H1 (cell line): Measurements from ENCODE around the gene RAPGEF5. TPM values are rescaled to one million over a fixed set of nuclear protein-coding genes. Genes with fewer than 3 reads are reported as not detected.
A peak's percentile ranks its signal among the peaks of the same experiment; 100 is the strongest.

ENCODE experiments used
- CTCF ChIA-PET: fragments of 300-600 bp; sonication (Branson Sonifier 250); formaldehyde crosslinking; loops from one replicate; lab custom pipeline; 2021; ENCODE audit not compliant: partially characterized antibody; lab: Charles Lee
- POLR2A ChIA-PET: fragments of 300-600 bp; sonication (Branson Sonifier 250); formaldehyde crosslinking; loops from one replicate; lab custom pipeline; 2021; ENCODE audit warnings: inconsistent platforms; ENCODE audit not compliant: partially characterized antibody; lab: Charles Lee
- DNase-seq, 2 experiments: peaks; one replicate each; pipeline versions ENCODE4 v3.0.0 to v3.0.0-alpha.2; 2010 to 2022; ENCODE audit warnings: low spot score in 2 of 2, low read depth in 1 of 2, mixed read lengths in 1 of 2
- FAIRE-seq: peaks from 2 replicates; lab custom pipeline; 2011; peaks lifted over from hg19 to GRCh38; lab: Jason Lieb, UNC
- H2AFZ ChIP-seq: 2 replicates; pipeline ENCODE4 v1.8.1; 2012; ENCODE audit warnings: low read length, inconsistent platforms
- H2AK5ac ChIP-seq: 2 replicates; pipeline ENCODE4 v1.6.1; 2013; ENCODE audit warnings: low read depth, low read length
- H2BK120ac ChIP-seq: replicated peaks from 2 replicates; pipeline ENCODE3; 2013; ENCODE audit warnings: low read depth, low read length, inconsistent platforms
- H2BK12ac ChIP-seq: 2 replicates; pipeline ENCODE4 v1.6.1; 2013; ENCODE audit warnings: low read depth, low read length
- H2BK15ac ChIP-seq: 2 replicates; pipeline ENCODE4 v1.6.1; 2013; ENCODE audit warnings: low read length
- H2BK20ac ChIP-seq: 2 replicates; pipeline ENCODE4 v1.6.1; 2013; ENCODE audit warnings: low read length
- H2BK5ac ChIP-seq: 2 replicates; pipeline ENCODE4 v1.6.1; 2013; ENCODE audit warnings: low read depth, low read length
- H3K14ac ChIP-seq: 2 replicates; pipeline ENCODE4 v1.6.1; 2013; ENCODE audit warnings: inconsistent platforms; ENCODE audit not compliant: insufficient read length
- H3K18ac ChIP-seq: 2 replicates; pipeline ENCODE4 v1.6.1; 2013; ENCODE audit warnings: low read length; ENCODE audit errors: extremely low read depth
- H3K23ac ChIP-seq: 2 replicates; pipeline ENCODE4 v1.6.1; 2013; ENCODE audit warnings: inconsistent platforms; ENCODE audit not compliant: insufficient read length
- H3K23me2 ChIP-seq: 2 replicates; pipeline ENCODE4 v1.6.1; 2013; ENCODE audit warnings: low read depth, low read length
- H3K27ac ChIP-seq: 2 replicates; pipeline ENCODE4 v1.6.1; 2011; ENCODE audit warnings: low read depth, low read length, inconsistent platforms
- H3K27me3 ChIP-seq, 4 experiments: replicated peaks in 1 of 4; 1 replicate in 1 of 4; 2 replicates in 3 of 4; pipeline versions ENCODE4 v1.6.1 to v1.8.1; 2011 to 2013; ENCODE audit warnings: low read length in 3 of 4, mild to moderate bottlenecking in 3 of 4, inconsistent platforms in 2 of 4, mixed read lengths in 2 of 4, moderate library complexity in 1 of 4; ENCODE audit not compliant: control insufficient read depth in 3 of 4, insufficient read depth in 3 of 4; ENCODE audit errors: extremely low read depth in 1 of 4
- H3K36me3 ChIP-seq, 4 experiments: 2 replicates each; pipeline versions ENCODE4 v1.6.1 to v1.8.1; 2011 to 2013; ENCODE audit warnings: mild to moderate bottlenecking in 4 of 4, low read length in 3 of 4, moderate library complexity in 2 of 4, control low read depth in 1 of 4, inconsistent platforms in 1 of 4; ENCODE audit not compliant: insufficient read depth in 4 of 4, control insufficient read depth in 2 of 4
- H3K4ac ChIP-seq: replicated peaks from 2 replicates; pipeline ENCODE3; 2013; ENCODE audit warnings: low read length, low read depth, mixed read lengths, inconsistent platforms; ENCODE audit not compliant: insufficient read length
- H3K4me1 ChIP-seq, 4 experiments: replicated peaks in 1 of 4; 1 replicate in 1 of 4; 2 replicates in 3 of 4; pipeline versions ENCODE4 v1.6.1 to v1.8.1; 2011 to 2013; ENCODE audit warnings: low read length in 3 of 4, inconsistent platforms in 2 of 4, mixed read lengths in 1 of 4; ENCODE audit not compliant: insufficient read depth in 4 of 4, control insufficient read depth in 3 of 4
- H3K4me2 ChIP-seq, 2 experiments: 2 replicates each; pipeline versions ENCODE4 v1.6.1 to v1.8.1; 2011 to 2013; ENCODE audit warnings: low read depth in 2 of 2, low read length in 2 of 2, control low read depth in 1 of 2, inconsistent platforms in 1 of 2, mild to moderate bottlenecking in 1 of 2; ENCODE audit not compliant: insufficient read depth in 1 of 2
- H3K4me3 ChIP-seq, 4 experiments: fragments of 200-600, 300-600 bp in 1 of 4; sonication (generic), shearing (Covaris generic), sonication (Bioruptor Twin) in 1 of 4; 2 replicates each; pipeline versions ENCODE4 v1.5.1 to v1.8.1; 2011 to 2016; ENCODE audit warnings: low read length in 4 of 4, low read depth in 3 of 4, control low read depth in 2 of 4, inconsistent platforms in 2 of 4, mild to moderate bottlenecking in 2 of 4, mixed read lengths in 1 of 4, moderate library complexity in 1 of 4; ENCODE audit not compliant: insufficient read depth in 2 of 4; ENCODE audit errors: extremely low read depth in 1 of 4
- H3K56ac ChIP-seq: replicated peaks from 2 replicates; pipeline ENCODE3; 2013; ENCODE audit warnings: low read depth, mild to moderate bottlenecking, mixed read lengths, low read length, inconsistent platforms; ENCODE audit not compliant: insufficient read length
- H3K79me1 ChIP-seq: 2 replicates; pipeline ENCODE4 v1.6.1; 2013; ENCODE audit warnings: low read depth, low read length, control low read depth
- H3K79me2 ChIP-seq, 2 experiments: 2 replicates each; pipeline versions ENCODE4 v1.6.1 to v1.8.1; 2012 to 2013; ENCODE audit warnings: low read length in 2 of 2, mild to moderate bottlenecking in 2 of 2, inconsistent platforms in 1 of 2; ENCODE audit not compliant: insufficient read depth in 2 of 2, control insufficient read depth in 1 of 2
- H3K9ac ChIP-seq, 4 experiments: replicated peaks in 1 of 4; 1 replicate in 1 of 4; 2 replicates in 3 of 4; pipeline versions ENCODE4 v1.6.1 to v1.8.1; 2011 to 2013; ENCODE audit warnings: low read depth in 3 of 4, low read length in 3 of 4, control low read depth in 2 of 4, mild to moderate bottlenecking in 2 of 4, moderate library complexity in 2 of 4, inconsistent platforms in 1 of 4; ENCODE audit errors: extremely low read depth in 1 of 4
- H3K9me3 ChIP-seq, 2 experiments: 2 replicates each; pipeline versions ENCODE4 v1.6.1 to v1.8.1; 2012 to 2013; ENCODE audit warnings: mild to moderate bottlenecking in 2 of 2, moderate library complexity in 2 of 2, control low read depth in 1 of 2, inconsistent platforms in 1 of 2, low read depth in 1 of 2, low read length in 1 of 2, mixed read lengths in 1 of 2; ENCODE audit not compliant: insufficient read depth in 2 of 2
- H4K20me1 ChIP-seq, 2 experiments: replicated peaks in 1 of 2; 2 replicates each; pipeline versions ENCODE3 to v1.8.1; 2011 to 2013; ENCODE audit warnings: inconsistent platforms in 2 of 2, low read length in 2 of 2, mild to moderate bottlenecking in 1 of 2; ENCODE audit not compliant: insufficient read depth in 2 of 2, control insufficient read depth in 1 of 2
- H4K5ac ChIP-seq: 2 replicates; pipeline ENCODE4 v1.6.1; 2013; ENCODE audit warnings: low read length, low read depth, mixed read lengths, inconsistent platforms; ENCODE audit not compliant: insufficient read length
- H4K8ac ChIP-seq: 2 replicates; pipeline ENCODE4 v1.8.0; 2013; ENCODE audit warnings: mild to moderate bottlenecking, moderate library complexity, low read length, inconsistent platforms; ENCODE audit not compliant: insufficient read depth; ENCODE audit errors: extremely low read depth
- H4K91ac ChIP-seq: replicated peaks from 2 replicates; pipeline ENCODE3; 2013; ENCODE audit warnings: low read length, mixed read lengths, inconsistent platforms; ENCODE audit not compliant: insufficient read length
- TEAD4 ChIP-seq: IDR thresholded peaks from 2 replicates; pipeline ENCODE4 v1.6.1; 2012; ENCODE audit warnings: low read depth, low read length, inconsistent platforms, mixed read lengths
- WGBS, 2 experiments: shearing (Covaris generic) in 1 of 2; methylation state at CpG; one replicate each; pipeline versions ENCODE4 v1.1.6 to v1.1.7; 2013 to 2015; ENCODE audit warnings: low lambda C conversion rate in 2 of 2, mixed read lengths in 2 of 2, inconsistent platforms in 1 of 2, low coverage in 1 of 2, missing lambda C conversion rate in 1 of 2; ENCODE audit not compliant: insufficient replicate concordance in 2 of 2, insufficient coverage in 1 of 2, insufficient read length in 1 of 2; ENCODE audit errors: extremely low coverage in 1 of 2, missing lambda C conversion rate in 1 of 2; 5-methylcytosine and 5-hydroxymethylcytosine counted together
- polyA plus RNA-seq, 7 experiments: library from polyadenylated mRNA; depleted of rRNA in 3 of 7; stranded (reverse) in 5 of 7; unstranded in 2 of 7; fragments of >200 nt in 5 of 7; fragments of 200-250 nt in 2 of 7; gene quantifications; 1 replicate in 5 of 7; 2 replicates in 1 of 7; 4 replicates in 1 of 7; pipeline versions ENCODE4 v1.2.1 to v1.2.3, GENCODE V29; 2011 to 2013; ENCODE audit warnings: missing spikeins in 2 of 7, mixed read lengths in 2 of 7
- total RNA-seq: library from RNA; stranded (reverse); fragmentation: NEBNext Ultra II Directional; extraction: Animal tissue kit (Norgen Biotek cat#: 25700); gene quantifications from 2 replicates; pipeline ENCODE4 v1.2.1, GENCODE V29; 2021
- TF ChIP-seq, protein P1 (sequence below), 3 experiments: IDR thresholded peaks; 1 replicate in 2 of 3; 2 replicates in 1 of 3; pipeline versions ENCODE4 v1.5.1 to v1.6.1; 2011; ENCODE audit warnings: low read length in 3 of 3, mild to moderate bottlenecking in 3 of 3, inconsistent platforms in 2 of 3, low read depth in 1 of 3, moderate library complexity in 1 of 3; ENCODE audit not compliant: insufficient read depth in 1 of 3; ENCODE audit errors: control extremely low read depth in 1 of 3

RAPGEF5 gene
- total and polyA plus RNA-seq, 2 of the 8 experiments (the other 6 are each of a cell fraction or from before 2014, with no cell fraction given): 4.4 to 22.9 TPM

GRCh38 chr7:22140578-22140977 is 216.4 kb downstream of the RAPGEF5 start:
- Histone ChIP-seq H2AK5ac (no peak overlapping the region), H3K4ac (no peak overlapping the region), H3K36me3 (peaks cover 0 to 32% (median 14%) of the 10 kb centered on the region in 4 experiments; a peak in 5 of 8 replicates), H4K5ac (no peak overlapping the region), H3K9ac (no peak overlapping the region), H3K18ac (0 out of 2 replicates have a peak overlapping the region, but pooled peaks have one; percentile 49), H3K14ac (no peak overlapping the region), H2BK5ac (no peak overlapping the region), H3K4me1 (peaks cover 4 to 18% (median 10%) of the 10 kb centered on the region in 4 experiments), H3K27ac (no peak overlapping the region), H3K79me1 (no peaks in the 10 kb centered on the region), H2BK120ac (no peak overlapping the region), H4K91ac (no peak overlapping the region), H4K8ac (no peak overlapping the region), H3K27me3 (no peaks in the 10 kb centered on the region), H2BK12ac (no peak overlapping the region), H3K9me3 (no peaks in the 10 kb centered on the region; a peak in 1 of 4 replicates), H4K20me1 (no peaks in the 10 kb centered on the region), H3K23me2 (no peaks in the 10 kb centered on the region), H3K23ac (no peak overlapping the region), H3K4me2 (peak overlapping the region in 1 of 2 experiments; percentile 34; a peak in 2 of 4 replicates), H3K79me2 (no peaks in the 10 kb centered on the region), H2BK15ac (no peak overlapping the region), H3K4me3 (no peak overlapping the region), H2AFZ (no peak overlapping the region), H3K56ac (no peak overlapping the region), H2BK20ac (no peak overlapping the region)
- CTCF ChIA-PET: interaction anchor here (0.7 to 6.4 kb wide), 8 partner anchors 25 to 185 kb away, joined by 3 to 58 read pairs (median 3); no protein-coding TSS in a partner anchor
- DNase-seq (no peak), FAIRE-seq (no peak)
- 66% methylated on average over 4 of the region's 4 CpGs; no CpG with 5 or more reads in 1 of the 2 experiments for WGBS, 2 experiments
- TF ChIP-seq, protein P1, sequence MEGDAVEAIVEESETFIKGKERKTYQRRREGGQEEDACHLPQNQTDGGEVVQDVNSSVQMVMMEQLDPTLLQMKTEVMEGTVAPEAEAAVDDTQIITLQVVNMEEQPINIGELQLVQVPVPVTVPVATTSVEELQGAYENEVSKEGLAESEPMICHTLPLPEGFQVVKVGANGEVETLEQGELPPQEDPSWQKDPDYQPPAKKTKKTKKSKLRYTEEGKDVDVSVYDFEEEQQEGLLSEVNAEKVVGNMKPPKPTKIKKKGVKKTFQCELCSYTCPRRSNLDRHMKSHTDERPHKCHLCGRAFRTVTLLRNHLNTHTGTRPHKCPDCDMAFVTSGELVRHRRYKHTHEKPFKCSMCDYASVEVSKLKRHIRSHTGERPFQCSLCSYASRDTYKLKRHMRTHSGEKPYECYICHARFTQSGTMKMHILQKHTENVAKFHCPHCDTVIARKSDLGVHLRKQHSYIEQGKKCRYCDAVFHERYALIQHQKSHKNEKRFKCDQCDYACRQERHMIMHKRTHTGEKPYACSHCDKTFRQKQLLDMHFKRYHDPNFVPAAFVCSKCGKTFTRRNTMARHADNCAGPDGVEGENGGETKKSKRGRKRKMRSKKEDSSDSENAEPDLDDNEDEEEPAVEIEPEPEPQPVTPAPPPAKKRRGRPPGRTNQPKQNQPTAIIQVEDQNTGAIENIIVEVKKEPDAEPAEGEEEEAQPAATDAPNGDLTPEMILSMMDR (IDR thresholded peaks at IDR 0.05; ENCODE audit: control extremely low read depth in 1 of 3, insufficient read depth in 1 of 3, low read depth in 1 of 3, low read length in 3 of 3): no peak
- TF ChIP-seq TEAD4: peak; percentile 76
- POLR2A ChIA-PET: interaction anchor here (0.8 kb wide), 2 partner anchors 11 to 12 kb away, joined by 3 read pairs; no protein-coding TSS in a partner anchor
